HG02884 (cell line): ENCODE measurements around the gene CNRIP1.
"Not testable (repeated sequence)": the region's sequence is repeated elsewhere in the genome, so short reads cannot be mapped to it uniquely, and the experiment has no call there.

ENCODE experiments used
- ATAC-seq: cut with Tn5 transposase; IDR thresholded peaks from one replicate; pipeline ENCODE4 v1.9.1; 2021; ENCODE audit warnings: mild to moderate bottlenecking, moderate library complexity; ENCODE audit not compliant: unreplicated experiment

CNRIP1 gene

GRCh38 chr2:68319398-68320117 lies at the start of gene CNRIP1:
Gene CNRIP1 (minus strand): TSS chr2:68319949. CDS start chr2:68319400, 549 bp downstream.
- ATAC-seq = no peak

- no peak for ATAC-seq
Observed at GRCh38 chr2:68369337-68369734, 49.6 kb upstream of the CNRIP1 start.

GRCh38 chr2:68368654-68369336 lies 49.0 kb upstream of the CNRIP1 start:
- no peak for ATAC-seq

- ATAC-seq = no peak
Observed at GRCh38 chr2:68367953-68368653, 48.4 kb upstream of the CNRIP1 start.

- ATAC-seq = no peak
Observed at GRCh38 chr2:68366083-68366560, 46.4 kb upstream of the CNRIP1 start.

GRCh38 chr2:68365087-68365486 lies 45.3 kb upstream of the CNRIP1 start, which contains the start of gene PLEK:
Gene PLEK (plus strand): TSS chr2:68365282. CDS start chr2:68365352, 70 bp downstream.
- ATAC-seq = peak; percentile 51

GRCh38 chr2:68363721-68364120 lies 44.0 kb upstream of the CNRIP1 start:
- ATAC-seq = no peak

GRCh38 chr2:68362749-68363148 lies 43.0 kb upstream of the CNRIP1 start:
- ATAC-seq = no peak

- ATAC-seq = peak; percentile 34
Observed at GRCh38 chr2:68362069-68362468, 42.3 kb upstream of the CNRIP1 start.

- no peak for ATAC-seq
Observed at GRCh38 chr2:68359889-68360288, 40.1 kb upstream of the CNRIP1 start.

GRCh38 chr2:68357605-68358337 lies 38.0 kb upstream of the CNRIP1 start:
- ATAC-seq = peak; percentile 56

- ATAC-seq = no peak
Observed at GRCh38 chr2:68356599-68357239, 37.0 kb upstream of the CNRIP1 start.

GRCh38 chr2:68352651-68353391 lies 33.1 kb upstream of the CNRIP1 start:
- no peak for ATAC-seq

GRCh38 chr2:68351997-68352396 lies 32.2 kb upstream of the CNRIP1 start:
- no peak for ATAC-seq

GRCh38 chr2:68349091-68349490 lies 29.3 kb upstream of the CNRIP1 start:
- ATAC-seq = not testable (repeated sequence)

GRCh38 chr2:68345129-68345875 lies 25.6 kb upstream of the CNRIP1 start:
- ATAC-seq = no peak

- no peak for ATAC-seq
Observed at GRCh38 chr2:68344031-68344430, 24.3 kb upstream of the CNRIP1 start.

- no peak for ATAC-seq
Observed at GRCh38 chr2:68342470-68342869, 22.7 kb upstream of the CNRIP1 start.

GRCh38 chr2:68341583-68341982 lies 21.8 kb upstream of the CNRIP1 start:
- ATAC-seq = no peak
